Left lung (tissue), 10 donors: Measurements from ENCODE around the gene SP7. TPM values are rescaled to one million over a fixed set of nuclear protein-coding genes. Genes with fewer than 3 reads are reported as not detected.

Experiments used
- ATAC-seq: fragments of 200-7000 bp; cut with Tn5 transposase; one replicate; pipeline ENCODE4 v1.9.1; 2020; ENCODE audit warnings: moderate library complexity
- DNase-seq, 4 donors: peaks; one replicate each; pipeline ENCODE4 v3.0.0-alpha.2; 2013 to 2020
- H3K27ac ChIP-seq, 2 donors: fragments of 200-600 bp; sonication (generic) in 1 of 2; one replicate each; pipeline versions ENCODE4 v1.5.0 to v1.8.0; 2020 to 2021
- H3K27me3 ChIP-seq, 2 donors: fragments of 200-600 bp; sonication (generic) in 1 of 2; one replicate each; pipeline versions ENCODE4 v1.5.0 to v1.8.0; 2020 to 2021
- H3K36me3 ChIP-seq, 2 donors: fragments of 200-600 bp; sonication (generic) in 1 of 2; one replicate each; pipeline versions ENCODE4 v1.5.0 to v1.8.0; 2020 to 2021
- H3K4me1 ChIP-seq, 2 donors: fragments of 200-600 bp; one replicate each; pipeline ENCODE4 v1.8.0; 2021
- H3K4me3 ChIP-seq, 2 donors: fragments of 200-600 bp; sonication (generic) in 1 of 2; one replicate each; pipeline versions ENCODE4 v1.5.0 to v1.8.0; 2020 to 2021; ENCODE audit warnings: mild to moderate bottlenecking in 1 of 2
- H3K9me3 ChIP-seq, 2 donors: fragments of 200-600 bp; sonication (generic) in 1 of 2; one replicate each; pipeline versions ENCODE4 v1.5.0 to v1.8.0; 2020 to 2021
- CTCF ChIP-seq, 2 donors: fragments of 200-600 bp; sonication (generic) in 1 of 2; IDR thresholded peaks; one replicate each; pipeline versions ENCODE4 v1.5.0 to v1.8.0; 2021; ENCODE audit warnings: antibody characterized with exemption in 2 of 2
- intact Hi-C, 2 donors: fragments of 100-400 bp; cut with DNase I; formaldehyde crosslinking; loops; one replicate each; pipeline versions ENCODE4 v1.11.2 to v1.14.2; 2022
- polyA plus RNA-seq, 6 donors: library from polyadenylated mRNA; unstranded; fragments of 120-200 nt; gene quantifications; one replicate each; pipeline ENCODE4 v1.2.1, GENCODE V29; 2013; ENCODE audit not compliant: insufficient read length in 6 of 6
- total RNA-seq, 2 donors: library from RNA; stranded (reverse); fragmentation: NEBNext Ultra II Directional; extraction: Animal tissue kit (Norgen Biotek cat#: 25700); gene quantifications; one replicate each; pipeline ENCODE4 v1.2.1, GENCODE V29; 2021
- donor health status: DM: no; HTN: yes; CAD: no.
- donor health status: DM: no; HTN: no; CAD: no.

Gene SP7
- total and polyA plus RNA-seq, 8 donors, result 0.11 to 0.64 (median 0.15) TPM; not detected in 1

GRCh38 chr12:53355121-53355520 lies 19.0 kb upstream of the SP7 start:
- intact Hi-C loops, result no loop called here
- DNase-seq (no peak), ATAC-seq (no peak)
- Histone ChIP-seq H3K27ac (no peak overlapping the region), H3K4me3 (no peak overlapping the region), H3K9me3 (no peaks in the 10 kb centered on the region), H3K27me3 (no peaks in the 10 kb centered on the region), H3K4me1 (peaks cover 4 to 13% of the 10 kb centered on the region in 2 donors), H3K36me3 (no peaks in the 10 kb centered on the region)
- no peak for TF ChIP-seq CTCF (IDR thresholded peaks at IDR 0.05)

- Histone ChIP-seq H3K27me3 (no peaks in the 10 kb centered on the region), H3K4me1 (peaks cover 4 to 13% of the 10 kb centered on the region in 2 donors), H3K4me3 (no peak overlapping the region), H3K9me3 (no peaks in the 10 kb centered on the region), H3K27ac (no peak overlapping the region), H3K36me3 (no peaks in the 10 kb centered on the region)
- ATAC-seq (peak; percentile 7), DNase-seq (no peak)
- TF ChIP-seq CTCF (IDR thresholded peaks at IDR 0.05), result no peak
- intact Hi-C loops, result loop anchor here in 1 of 2 donors (5.0 kb wide), 1 partner anchor 69 kb away; the partner anchor contains the start of gene AMHR2
Observed at GRCh38 chr12:53353257-53353655, 17.1 kb upstream of the SP7 start.

GRCh38 chr12:53352331-53353256 lies 16.4 kb upstream of the SP7 start:
- Histone ChIP-seq H3K27me3 (no peaks in the 10 kb centered on the region), H3K27ac (peak overlapping the region; percentile 39 to 53), H3K4me1 (peaks cover 4 to 13% of the 10 kb centered on the region in 2 donors), H3K4me3 (no peak overlapping the region), H3K9me3 (no peaks in the 10 kb centered on the region), H3K36me3 (no peaks in the 10 kb centered on the region)
- peak; percentile 93 to 94 for TF ChIP-seq CTCF (IDR thresholded peaks at IDR 0.05)
- intact Hi-C loops, result loop anchor here in 1 of 2 donors (5.0 kb wide), 1 partner anchor 70 kb away; the partner anchor contains the start of gene AMHR2
- ATAC-seq (peak; percentile 97), DNase-seq (peak in 3 of 4 donors; percentile 78 to 92 (median 82))

GRCh38 chr12:53347905-53348304 lies 11.8 kb upstream of the SP7 start:
- no peak for TF ChIP-seq CTCF (IDR thresholded peaks at IDR 0.05)
- no peak for ATAC-seq

GRCh38 chr12:53346491-53346890 lies 10.3 kb upstream of the SP7 start:
- ATAC-seq, result no peak
- no peak overlapping the region for H3K4me3 ChIP-seq
- no peak for DNase-seq
- no peaks in the 10 kb centered on the region for H3K36me3 ChIP-seq
- TF ChIP-seq CTCF (IDR thresholded peaks at IDR 0.05), result no peak
- peaks cover 9 to 16% of the 10 kb centered on the region in 2 donors for H3K4me1 ChIP-seq
- peak overlapping the region in 1 of 2 donors; percentile 76 for H3K27ac ChIP-seq
- H3K9me3 ChIP-seq, result no peaks in the 10 kb centered on the region
- H3K27me3 ChIP-seq, result no peaks in the 10 kb centered on the region
- intact Hi-C loops, result no loop called here

More at GRCh38 chr12:53347905-53348304, 11.8 kb upstream of the SP7 start:
- no peak overlapping the region for H3K4me3 ChIP-seq
- peaks cover 11 to 24% of the 10 kb centered on the region in 2 donors for H3K4me1 ChIP-seq
- H3K36me3 ChIP-seq, result no peaks in the 10 kb centered on the region
- intact Hi-C loops, result no loop called here
- no peaks in the 10 kb centered on the region for H3K9me3 ChIP-seq
- DNase-seq, result no peak
- H3K27ac ChIP-seq, result no peak overlapping the region
- no peaks in the 10 kb centered on the region for H3K27me3 ChIP-seq
